H9 (cell line): ENCODE data around the gene TBC1D26. TPM values are rescaled to one million over a fixed set of nuclear protein-coding genes. Genes with fewer than 3 reads are reported as not detected.
"Not testable (repeated sequence)": the region's sequence is repeated elsewhere in the genome, so short reads cannot be mapped to it uniquely, and the experiment has no call there.

Experiments
- DNase-seq: peaks from one replicate; pipeline ENCODE4 v3.0.0-alpha.2; 2017
- H2AFZ ChIP-seq: one replicate; pipeline ENCODE4 v1.6.1; 2013; ENCODE audit warnings: mild to moderate bottlenecking, low read length, control low read depth, moderate library complexity
- H2AK5ac ChIP-seq: 2 replicates; pipeline ENCODE4 v1.6.1; 2013; ENCODE audit warnings: low read length, control low read depth, mixed read lengths; ENCODE audit not compliant: insufficient read length
- H2BK120ac ChIP-seq: one replicate; pipeline ENCODE4 v1.6.1; 2013; ENCODE audit warnings: low read depth, mild to moderate bottlenecking, low read length, control low read depth, inconsistent platforms; ENCODE audit not compliant: poor library complexity, severe bottlenecking
- H2BK12ac ChIP-seq: 2 replicates; pipeline ENCODE4 v1.6.1; 2013; ENCODE audit warnings: low read length, control low read depth, mixed read lengths, low read depth; ENCODE audit not compliant: insufficient read length
- H2BK15ac ChIP-seq: 2 replicates; pipeline ENCODE4 v1.6.1; 2013; ENCODE audit warnings: low read depth, low read length, control low read depth
- H2BK20ac ChIP-seq: one replicate; pipeline ENCODE4 v1.6.1; 2013; ENCODE audit warnings: low read depth, mild to moderate bottlenecking, low read length, control low read depth, inconsistent platforms; ENCODE audit not compliant: poor library complexity, severe bottlenecking
- H2BK5ac ChIP-seq: 2 replicates; pipeline ENCODE4 v1.6.1; 2013; ENCODE audit warnings: low read length, control low read depth, mixed read lengths; ENCODE audit not compliant: insufficient read length
- H3K14ac ChIP-seq: 2 replicates; pipeline ENCODE4 v1.6.1; 2013; ENCODE audit warnings: low read length, control low read depth; ENCODE audit not compliant: insufficient read depth
- H3K18ac ChIP-seq: 2 replicates; pipeline ENCODE4 v1.6.1; 2013; ENCODE audit warnings: low read depth, mild to moderate bottlenecking, mixed read lengths, low read length, control low read depth; ENCODE audit not compliant: insufficient read length
- H3K23ac ChIP-seq: 2 replicates; pipeline ENCODE4 v1.6.1; 2013; ENCODE audit warnings: low read length, control low read depth, mixed read lengths, low read depth; ENCODE audit not compliant: insufficient read length
- H3K23me2 ChIP-seq: 2 replicates; pipeline ENCODE4 v1.6.1; 2013; ENCODE audit warnings: low read depth, mild to moderate bottlenecking, mixed read lengths, low read length, control low read depth; ENCODE audit not compliant: insufficient read length, poor library complexity, severe bottlenecking
- H3K27ac ChIP-seq: 2 replicates; pipeline ENCODE4 v1.5.1; 2013; ENCODE audit warnings: low read length, control low read depth, mixed read lengths, low read depth; ENCODE audit not compliant: insufficient read length
- H3K27me3 ChIP-seq: 2 replicates; pipeline ENCODE4 v1.6.1; 2013; ENCODE audit warnings: low read length, control low read depth, inconsistent platforms; ENCODE audit not compliant: insufficient read depth
- H3K4ac ChIP-seq: 2 replicates; pipeline ENCODE4 v1.6.1; 2013; ENCODE audit warnings: low read depth, mild to moderate bottlenecking, control low read depth, inconsistent platforms, low read length, moderate library complexity
- H3K4me1 ChIP-seq: 2 replicates; pipeline ENCODE4 v1.6.1; 2013; ENCODE audit warnings: low read length, control low read depth, inconsistent platforms; ENCODE audit not compliant: insufficient read depth
- H3K4me2 ChIP-seq: 2 replicates; pipeline ENCODE4 v1.6.1; 2013; ENCODE audit warnings: low read length, control low read depth, mixed read lengths; ENCODE audit not compliant: insufficient read length, insufficient read depth
- H3K56ac ChIP-seq: 2 replicates; pipeline ENCODE4 v1.6.1; 2013; ENCODE audit warnings: low read depth, mild to moderate bottlenecking, mixed read lengths, low read length, control low read depth; ENCODE audit not compliant: insufficient read length
- H3K79me1 ChIP-seq: 2 replicates; pipeline ENCODE4 v1.6.1; 2013; ENCODE audit warnings: low read depth, mild to moderate bottlenecking, moderate library complexity, low read length, control low read depth, inconsistent platforms; ENCODE audit not compliant: insufficient read depth, poor library complexity, severe bottlenecking
- H3K79me2 ChIP-seq: 2 replicates; pipeline ENCODE4 v1.6.1; 2013; ENCODE audit warnings: low read length, control low read depth, inconsistent platforms; ENCODE audit not compliant: insufficient read depth
- H3K9ac ChIP-seq: 2 replicates; pipeline ENCODE4 v1.6.1; 2013; ENCODE audit warnings: low read length, control low read depth, mixed read lengths; ENCODE audit not compliant: insufficient read length; ENCODE audit errors: extremely low read depth
- H3K9me3 ChIP-seq: one replicate; pipeline ENCODE4 v1.6.1; 2013; ENCODE audit warnings: low read depth, low read length, inconsistent platforms; ENCODE audit not compliant: control insufficient read depth
- H3T11ph ChIP-seq: one replicate; pipeline ENCODE4 v1.6.1; 2013; ENCODE audit warnings: mild to moderate bottlenecking, low read length, control low read depth, inconsistent platforms
- H4K20me1 ChIP-seq: one replicate; pipeline ENCODE4 v1.6.1; 2013; ENCODE audit not compliant: control insufficient read depth, insufficient read length, insufficient read depth
- H4K5ac ChIP-seq: 2 replicates; pipeline ENCODE4 v1.6.1; 2013; ENCODE audit warnings: low read depth, mild to moderate bottlenecking, mixed read lengths, low read length, control low read depth; ENCODE audit not compliant: insufficient read length
- H4K8ac ChIP-seq: replicated peaks from 2 replicates; pipeline ENCODE4 v1.6.1; 2013; ENCODE audit warnings: low read length, control low read depth, mixed read lengths, low read depth; ENCODE audit not compliant: insufficient read length
- H4K91ac ChIP-seq: 2 replicates; pipeline ENCODE4 v1.6.1; 2013; ENCODE audit warnings: low read depth, mild to moderate bottlenecking, moderate library complexity, mixed read lengths, low read length, control low read depth; ENCODE audit not compliant: insufficient read length
- H3K27ac Mint-ChIP-seq, 3 experiments: 2 replicates in 2 of 3; 3 replicates in 1 of 3; pipeline ENCODE4 v1.8.0; 2020 to 2021; ENCODE audit warnings: mixed read lengths in 3 of 3, mild to moderate bottlenecking in 1 of 3, moderate library complexity in 1 of 3
- H3K27me3 Mint-ChIP-seq: 2 replicates; pipeline ENCODE4 v1.8.0; 2021; ENCODE audit warnings: low read depth, mild to moderate bottlenecking, moderate library complexity, mixed read lengths
- H3K36me3 Mint-ChIP-seq, 3 experiments: 2 replicates in 2 of 3; 3 replicates in 1 of 3; pipeline ENCODE4 v1.8.0; 2020 to 2021; ENCODE audit warnings: low read depth in 3 of 3, mixed read lengths in 3 of 3; ENCODE audit not compliant: insufficient read depth in 1 of 3
- H3K4me1 Mint-ChIP-seq, 2 experiments: 2 replicates each; pipeline ENCODE4 v1.8.0; 2020; ENCODE audit warnings: mixed read lengths in 2 of 2
- H3K4me3 Mint-ChIP-seq, 2 experiments: 2 replicates in 1 of 2; 3 replicates in 1 of 2; pipeline ENCODE4 v1.8.0; 2020 to 2021; ENCODE audit warnings: mild to moderate bottlenecking in 2 of 2, mixed read lengths in 2 of 2, moderate library complexity in 1 of 2
- H3K9me3 Mint-ChIP-seq, 2 experiments: 2 replicates in 1 of 2; 3 replicates in 1 of 2; pipeline ENCODE4 v1.8.0; 2020; ENCODE audit warnings: mild to moderate bottlenecking in 2 of 2, mixed read lengths in 2 of 2, moderate library complexity in 1 of 2
- WGBS: extraction: QIAGEN DNeasy Blood & Tissue Kit; methylation state at CpG from one replicate; pipeline ENCODE4 v1.1.7; 2013; ENCODE audit warnings: missing lambda C conversion rate, low lambda C conversion rate, mixed read lengths; ENCODE audit not compliant: insufficient read length; ENCODE audit errors: extremely low coverage; 5-methylcytosine and 5-hydroxymethylcytosine counted together
- total RNA-seq: library from RNA; stranded (reverse); gene quantifications from 2 replicates; pipeline ENCODE4 v1.2.1, GENCODE V29; 2021

The TBC1D26 gene
- total RNA-seq, 1 experiment from 2014 or later, result 0.83 TPM

GRCh38 chr17:15699937-15700336 is 32.1 kb upstream of the TBC1D26 start:
- H2BK120ac ChIP-seq, H4K8ac ChIP-seq, H3T11ph ChIP-seq, H3K18ac ChIP-seq, DNase-seq, H3K4me2 ChIP-seq, H3K23ac ChIP-seq, H3K4me1 ChIP-seq, H2AFZ ChIP-seq, H2BK20ac ChIP-seq, H2BK12ac ChIP-seq, H3K79me2 ChIP-seq, H3K27me3 ChIP-seq, H2BK5ac ChIP-seq, H4K91ac ChIP-seq, H3K56ac ChIP-seq, H4K5ac ChIP-seq, H3K4ac ChIP-seq, H2AK5ac ChIP-seq, H2BK15ac ChIP-seq, H3K27ac ChIP-seq, H3K79me1 ChIP-seq, H3K27me3 Mint-ChIP-seq, H4K20me1 ChIP-seq, H3K9me3 ChIP-seq, H3K4me1 Mint-ChIP-seq, H3K23me2 ChIP-seq: not testable (repeated sequence)
- H3K36me3 Mint-ChIP-seq, result peaks cover 28 to 35% (median 29%) of the 10 kb centered on the region in 3 experiments
- peaks cover 2 to 11% of the 10 kb centered on the region in 2 experiments; a peak in 4 of 5 replicates for H3K9me3 Mint-ChIP-seq
- H3K4me3 Mint-ChIP-seq, result peak overlapping the region; percentile 87 to 90
- H3K27ac Mint-ChIP-seq, result peak overlapping the region in 1 of 3 experiments; percentile 93; a peak in 3 of 7 replicates
- Histone ChIP-seq H3K14ac (peak overlapping the region; percentile 60; the same call in 1 of the 2 replicates), H3K9ac (peak overlapping the region; percentile 37)
- no CpG with 5 or more reads among the region's 21 CpGs for WGBS

GRCh38 chr17:15704239-15704638 is 27.8 kb upstream of the TBC1D26 start:
- H2BK120ac ChIP-seq, H3K56ac ChIP-seq, H3K79me1 ChIP-seq, H3K23ac ChIP-seq, H3K4me2 ChIP-seq, H2BK12ac ChIP-seq, H2BK5ac ChIP-seq, H2AFZ ChIP-seq, H3K79me2 ChIP-seq, H3K4ac ChIP-seq, H3K27ac Mint-ChIP-seq, H3K4me1 ChIP-seq, H4K8ac ChIP-seq, H3T11ph ChIP-seq, H3K9me3 ChIP-seq, H4K91ac ChIP-seq, H3K18ac ChIP-seq, H3K14ac ChIP-seq, H3K27ac ChIP-seq, H2BK20ac ChIP-seq, H3K23me2 ChIP-seq, H2AK5ac ChIP-seq, H3K27me3 Mint-ChIP-seq, H2BK15ac ChIP-seq, H4K5ac ChIP-seq, DNase-seq, H3K4me1 Mint-ChIP-seq, H3K27me3 ChIP-seq, H3K9ac ChIP-seq, H4K20me1 ChIP-seq, H3K4me3 Mint-ChIP-seq: not testable (repeated sequence)
- Mint-ChIP-seq H3K9me3 (peaks cover 28 to 45% of the 10 kb centered on the region in 2 experiments), H3K36me3 (peaks cover 68 to 76% (median 69%) of the 10 kb centered on the region in 3 experiments)
- WGBS, result no CpG with 5 or more reads among the region's 33 CpGs
